Activated CD4-positive, alpha-beta T cell treated with anti-CD3 and anti-CD28 coated beads for 36 hours (primary cell): ENCODE data around the gene PAM. TPM values are rescaled to one million over a fixed set of nuclear protein-coding genes. Genes with fewer than 3 reads are reported as not detected.
"Not testable (repeated sequence)": the region's sequence is repeated elsewhere in the genome, so short reads cannot be mapped to it uniquely, and the experiment has no call there.

Source experiments
- ATAC-seq: fragments of 200-7000 bp; cut with Tn5 transposase; one replicate; pipeline ENCODE4 v1.10.0; 2021; ENCODE audit warnings: mild to moderate bottlenecking, moderate library complexity
- CTCF ChIA-PET: fragments of 350-600 bp; sonication (Branson Sonifier 250); formaldehyde crosslinking; loops from one replicate; lab custom pipeline; 2021; ENCODE audit warnings: antibody characterized with exemption; lab: Charles Lee
- POLR2A ChIA-PET: fragments of 350-600 bp; sonication (Branson Sonifier 250); formaldehyde crosslinking; loops from one replicate; lab custom pipeline; 2021; ENCODE audit warnings: antibody characterized with exemption, inconsistent platforms; lab: Charles Lee
- DNase-seq: peaks from one replicate; pipeline ENCODE4 v3.0.0-alpha.2; 2020
- H3K27ac Mint-ChIP-seq: one replicate; pipeline ENCODE4 v1.8.0; 2021; ENCODE audit warnings: mixed read lengths
- H3K27me3 Mint-ChIP-seq: one replicate; pipeline ENCODE4 v1.8.0; 2021; ENCODE audit warnings: mixed read lengths
- H3K36me3 Mint-ChIP-seq: one replicate; pipeline ENCODE4 v1.8.0; 2021; ENCODE audit warnings: low read depth, mixed read lengths
- H3K4me1 Mint-ChIP-seq: one replicate; pipeline ENCODE4 v1.8.0; 2021; ENCODE audit warnings: mixed read lengths
- H3K4me3 Mint-ChIP-seq: one replicate; pipeline ENCODE4 v1.8.0; 2021; ENCODE audit warnings: mild to moderate bottlenecking, moderate library complexity, mixed read lengths
- H3K9me3 Mint-ChIP-seq: one replicate; pipeline ENCODE4 v1.8.0; 2021; ENCODE audit warnings: low read depth, mixed read lengths
- intact Hi-C, 2 experiments: fragments of 100-400 bp; cut with DNase I in 1 of 2; cut with micrococcal nuclease in 1 of 2; formaldehyde crosslinking; loops; one replicate each; pipeline versions ENCODE4 v1.14.2 to v1.15.1; 2022 to 2024; cut with DNase I, micrococcal nuclease
- total RNA-seq, 2 experiments: library from RNA; stranded (reverse); gene quantifications; one replicate each; pipeline ENCODE4 v1.2.3, GENCODE V29; 2021

PAM gene
- total RNA-seq, 2 experiments from 2014 or later: 54.0 to 68.3 TPM

DNA sequence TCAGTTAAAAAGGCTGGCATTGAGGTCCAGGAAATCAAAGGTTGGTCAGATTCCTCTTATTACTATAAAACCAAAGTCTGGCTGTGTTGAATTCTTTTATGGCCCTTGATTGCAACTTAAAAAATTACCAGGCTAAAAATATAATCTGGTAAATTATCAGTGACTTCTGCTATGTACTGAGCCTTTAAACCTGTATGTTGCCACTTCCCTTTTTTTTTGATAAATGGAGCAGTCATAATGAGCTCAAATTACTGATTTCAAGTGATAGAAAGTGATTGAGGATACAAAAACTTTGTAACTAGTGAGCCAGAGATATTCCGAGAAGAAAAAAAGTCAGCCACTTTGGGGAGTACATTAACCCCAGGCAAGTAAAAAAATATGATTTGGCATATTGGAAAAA lies 264.7 kb downstream of the PAM start:
- Mint-ChIP-seq H3K4me1 (no peaks in the 10 kb centered on the region), H3K36me3 (peaks cover 13% of the 10 kb centered on the region), H3K27me3 (no peaks in the 10 kb centered on the region), H3K9me3 (no peaks in the 10 kb centered on the region), H3K4me3 (no peak overlapping the region), H3K27ac (no peak overlapping the region)
- DNase-seq (no peak), ATAC-seq (no peak)
- intact Hi-C loops: loop anchor here in 1 of 2 experiments (10.0 kb wide), 1 partner anchor 235 kb away; no protein-coding TSS in a partner anchor
- ChIA-PET POLR2A (no interaction called here), CTCF (interaction anchor here (1.1 kb wide), 1 partner anchor 18 kb away, joined by 3 read pairs; no protein-coding TSS in a partner anchor)

- ATAC-seq: no peak
- Mint-ChIP-seq H3K27me3 (no peaks in the 10 kb centered on the region), H3K4me1 (no peaks in the 10 kb centered on the region), H3K4me3 (no peak overlapping the region), H3K36me3 (peaks cover 12% of the 10 kb centered on the region), H3K27ac (no peak overlapping the region), H3K9me3 (no peaks in the 10 kb centered on the region)
- intact Hi-C loops: loop anchor here in 1 of 2 experiments (10.0 kb wide), 1 partner anchor 237 kb away; no protein-coding TSS in a partner anchor
- CTCF ChIA-PET: interaction anchor here (0.6 to 1.2 kb wide), 2 partner anchors 13 to 80 kb away, joined by 3 read pairs; no protein-coding TSS in a partner anchor
- DNase-seq: no peak
- POLR2A ChIA-PET: no interaction called here
These were observed 266.2 kb downstream of the PAM start for GRCh38 chr5:103021314-103021713.

DNA sequence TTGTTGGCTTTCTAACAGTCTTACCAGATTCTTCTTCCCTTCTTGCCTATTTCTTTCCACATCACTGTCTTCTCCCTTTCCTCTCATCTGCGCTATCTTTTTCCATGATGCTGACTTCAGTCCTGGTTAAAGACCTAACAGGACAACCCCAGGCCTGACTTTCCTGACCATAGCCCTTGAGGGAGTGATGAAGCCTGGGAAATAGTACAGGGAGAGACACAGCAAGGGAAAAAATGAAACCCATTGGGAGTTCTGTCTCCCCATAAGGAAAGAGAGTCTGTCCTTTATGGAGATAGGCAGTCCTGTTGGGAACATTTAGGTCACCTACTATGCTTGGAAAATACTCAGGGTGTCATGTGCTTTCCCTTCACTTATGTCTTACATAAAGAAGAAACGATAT lies 272.2 kb downstream of the PAM start:
- ATAC-seq (no peak), DNase-seq (no peak)
- H3K9me3 Mint-ChIP-seq: no peaks in the 10 kb centered on the region
- H3K4me3 Mint-ChIP-seq: no peak overlapping the region
- H3K36me3 Mint-ChIP-seq: peaks cover 12% of the 10 kb centered on the region
- H3K27me3 Mint-ChIP-seq: no peaks in the 10 kb centered on the region
- H3K27ac Mint-ChIP-seq: no peak overlapping the region
- ChIA-PET CTCF (no interaction called here), POLR2A (no interaction called here)
- H3K4me1 Mint-ChIP-seq: no peaks in the 10 kb centered on the region
- intact Hi-C loops: loop anchor here (5.0 to 10.0 kb wide), 2 partner anchors 235 to 242 kb away; no protein-coding TSS in a partner anchor

DNA sequence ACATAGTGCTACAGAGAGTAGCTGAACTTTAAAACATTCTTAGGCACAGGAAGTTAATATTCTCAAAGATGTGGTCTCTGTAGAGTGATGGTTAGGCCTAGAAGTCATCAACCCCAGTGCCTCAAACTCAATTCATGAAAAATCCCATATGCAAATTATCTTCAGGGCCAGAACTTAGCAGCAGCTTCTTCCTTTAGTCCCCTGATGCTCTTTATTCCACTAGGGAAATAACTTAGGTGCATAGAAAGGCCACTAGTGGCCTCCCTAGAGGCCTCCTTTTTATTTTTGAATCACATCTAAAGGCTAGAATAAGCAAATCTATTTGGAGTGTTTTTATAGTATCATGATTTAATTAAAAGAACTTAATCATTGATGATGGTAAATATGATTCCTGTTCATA lies 276.5 kb downstream of the PAM start:
- POLR2A ChIA-PET: no interaction called here
- no peak for DNase-seq

GRCh38 chr5:103033696-103034095 lies 278.6 kb downstream of the PAM start:
- intact Hi-C loops: no loop called here
- Mint-ChIP-seq H3K27ac (no peak overlapping the region), H3K4me1 (no peaks in the 10 kb centered on the region), H3K4me3 (no peak overlapping the region), H3K36me3 (peaks cover 11% of the 10 kb centered on the region), H3K27me3 (no peaks in the 10 kb centered on the region), H3K9me3 (no peaks in the 10 kb centered on the region)
- ChIA-PET CTCF (no interaction called here), POLR2A (no interaction called here)
- no peak for ATAC-seq
- DNase-seq: no peak

More for the DNA sequence above, 276.5 kb downstream of the PAM start:
- Mint-ChIP-seq H3K4me3 (no peak overlapping the region), H3K27me3 (no peaks in the 10 kb centered on the region), H3K36me3 (peaks cover 15% of the 10 kb centered on the region), H3K27ac (no peak overlapping the region), H3K9me3 (no peaks in the 10 kb centered on the region), H3K4me1 (no peaks in the 10 kb centered on the region)
- CTCF ChIA-PET: interaction anchor here (0.8 to 1.4 kb wide), 3 partner anchors 8 to 251 kb away, joined by 3 read pairs; no protein-coding TSS in a partner anchor
- no peak for ATAC-seq
- intact Hi-C loops: no loop called here

DNA sequence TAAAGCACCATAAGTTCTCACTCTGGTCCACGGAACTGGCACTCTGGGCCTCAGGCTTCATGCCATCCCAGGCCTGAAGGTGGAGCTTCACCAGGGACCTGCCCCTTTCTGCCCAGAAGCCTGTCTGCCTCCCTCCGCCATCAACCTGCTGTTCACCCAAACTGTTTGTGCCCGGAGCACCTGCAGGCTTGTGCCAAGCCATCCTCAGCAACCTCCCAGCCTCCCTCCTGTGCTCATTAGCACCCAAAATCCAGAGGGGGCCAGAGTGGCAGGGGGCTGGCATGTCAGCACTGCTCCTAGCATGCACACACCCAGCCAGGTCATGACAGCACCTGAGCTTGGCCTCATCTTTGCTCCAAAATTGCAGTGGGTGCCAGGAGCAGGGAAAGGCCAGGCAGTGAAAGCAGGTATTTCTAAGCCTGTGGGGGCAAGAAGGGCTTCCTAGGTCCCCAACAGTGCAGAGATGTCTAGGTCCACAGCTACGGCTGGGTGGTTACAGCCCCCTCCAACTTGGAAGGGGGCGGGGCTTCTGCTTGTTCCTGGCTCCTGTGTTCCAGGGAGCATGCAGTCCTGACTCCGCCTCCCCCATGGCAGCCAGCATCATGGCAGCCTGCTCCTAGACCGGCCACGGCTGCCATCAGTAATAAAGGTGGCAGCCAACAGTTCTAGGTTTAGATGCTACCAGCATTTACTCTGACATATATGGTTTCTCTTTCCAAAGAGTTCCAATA lies 279.7 kb downstream of the PAM start:
- intact Hi-C loops: no loop called here
- DNase-seq (no peak), ATAC-seq (peak; percentile 9)
- H3K27me3 Mint-ChIP-seq: no peaks in the 10 kb centered on the region
- H3K27ac Mint-ChIP-seq: no peak overlapping the region
- peaks cover 11% of the 10 kb centered on the region for H3K36me3 Mint-ChIP-seq
- ChIA-PET POLR2A (no interaction called here), CTCF (interaction anchor here (1.2 kb wide), 1 partner anchor 14 kb away, joined by 3 read pairs; no protein-coding TSS in a partner anchor)
- H3K4me3 Mint-ChIP-seq: no peak overlapping the region
- H3K4me1 Mint-ChIP-seq: no peaks in the 10 kb centered on the region
- no peaks in the 10 kb centered on the region for H3K9me3 Mint-ChIP-seq

- DNase-seq (no peak), ATAC-seq (no peak)
- peaks cover 8% of the 10 kb centered on the region for H3K36me3 Mint-ChIP-seq
- no peak overlapping the region for H3K27ac Mint-ChIP-seq
- no peaks in the 10 kb centered on the region for H3K4me1 Mint-ChIP-seq
- CTCF ChIA-PET: no interaction called here
- intact Hi-C loops: no loop called here
- no peaks in the 10 kb centered on the region for H3K9me3 Mint-ChIP-seq
- no peaks in the 10 kb centered on the region for H3K27me3 Mint-ChIP-seq
- POLR2A ChIA-PET: interaction anchor here (0.9 kb wide), 1 partner anchor 355 kb away, joined by 3 read pairs; no protein-coding TSS in a partner anchor
- no peak overlapping the region for H3K4me3 Mint-ChIP-seq
These were observed 280.6 kb downstream of the PAM start for GRCh38 chr5:103035701-103036100.

DNA sequence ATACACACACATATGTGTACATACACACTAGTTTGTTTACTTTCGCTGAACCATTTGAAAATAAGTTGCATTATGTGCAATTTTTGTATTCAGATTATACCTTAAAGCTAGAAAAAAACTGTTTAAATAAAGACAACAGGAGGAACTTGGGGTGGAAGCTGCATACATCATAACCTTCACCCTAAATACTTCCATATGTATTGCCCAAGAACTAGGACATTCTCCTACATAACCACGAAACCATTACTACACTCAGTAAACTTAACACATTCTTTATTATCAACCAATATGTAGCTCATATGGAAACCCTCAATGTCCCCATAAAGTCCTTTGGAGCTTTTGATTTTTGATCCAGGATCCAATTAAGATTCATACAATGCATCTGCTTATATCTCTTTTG lies 281.5 kb downstream of the PAM start:
- intact Hi-C loops: no loop called here
- Mint-ChIP-seq H3K27ac (no peak overlapping the region), H3K4me1 (no peaks in the 10 kb centered on the region), H3K36me3 (peaks cover 5% of the 10 kb centered on the region), H3K9me3 (no peaks in the 10 kb centered on the region), H3K27me3 (no peaks in the 10 kb centered on the region), H3K4me3 (no peak overlapping the region)
- no peak for ATAC-seq
- ChIA-PET POLR2A (interaction anchor here (0.9 kb wide), 1 partner anchor 355 kb away, joined by 3 read pairs; no protein-coding TSS in a partner anchor), CTCF (interaction anchor here (0.8 kb wide), 1 partner anchor 9 kb away, joined by 3 read pairs; no protein-coding TSS in a partner anchor)
- DNase-seq: no peak

DNA sequence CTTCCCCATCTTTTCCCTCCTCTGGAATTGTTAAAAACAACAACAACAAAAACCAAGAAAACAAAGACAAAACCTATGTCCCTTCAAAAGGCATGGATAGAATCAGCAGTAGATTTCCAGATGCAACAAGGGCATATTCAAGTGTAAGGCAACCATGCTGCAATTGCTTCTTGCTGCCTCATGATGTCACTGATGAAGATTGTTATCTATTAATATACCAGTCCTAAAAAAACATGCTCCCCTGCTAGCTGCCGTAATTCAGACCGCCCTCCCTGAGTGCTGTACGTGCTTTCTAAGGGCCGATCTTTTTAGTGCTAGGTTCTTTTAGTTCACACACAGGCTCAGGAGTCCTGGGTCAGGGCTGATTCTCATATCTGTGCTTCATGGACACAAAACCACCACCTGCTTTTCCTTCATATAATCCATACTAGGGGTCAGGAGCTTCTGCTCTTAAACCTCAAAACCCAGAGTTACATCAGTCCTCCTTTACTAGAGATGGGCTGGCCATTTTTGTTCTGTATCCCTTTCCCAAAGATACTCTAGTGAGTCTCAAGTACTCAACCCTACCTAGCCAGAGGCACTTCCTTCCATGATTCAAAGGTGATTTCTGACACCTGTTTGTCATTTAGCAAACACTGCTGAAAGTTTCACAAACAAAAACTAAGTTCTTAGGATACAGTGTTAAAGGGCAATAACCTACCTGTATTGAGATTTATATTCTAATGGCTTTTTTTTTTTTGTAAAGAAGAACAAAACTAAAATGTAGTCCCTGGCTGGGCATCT lies 282.8 kb downstream of the PAM start:
- H3K4me3 Mint-ChIP-seq: no peak overlapping the region
- intact Hi-C loops: no loop called here
- ATAC-seq (no peak), DNase-seq (no peak)
- H3K27ac Mint-ChIP-seq: no peak overlapping the region
- ChIA-PET CTCF (no interaction called here), POLR2A (no interaction called here)
- no peaks in the 10 kb centered on the region for H3K27me3 Mint-ChIP-seq
- H3K4me1 Mint-ChIP-seq: no peaks in the 10 kb centered on the region
- H3K36me3 Mint-ChIP-seq: peaks cover 3% of the 10 kb centered on the region
- H3K9me3 Mint-ChIP-seq: no peaks in the 10 kb centered on the region

DNA sequence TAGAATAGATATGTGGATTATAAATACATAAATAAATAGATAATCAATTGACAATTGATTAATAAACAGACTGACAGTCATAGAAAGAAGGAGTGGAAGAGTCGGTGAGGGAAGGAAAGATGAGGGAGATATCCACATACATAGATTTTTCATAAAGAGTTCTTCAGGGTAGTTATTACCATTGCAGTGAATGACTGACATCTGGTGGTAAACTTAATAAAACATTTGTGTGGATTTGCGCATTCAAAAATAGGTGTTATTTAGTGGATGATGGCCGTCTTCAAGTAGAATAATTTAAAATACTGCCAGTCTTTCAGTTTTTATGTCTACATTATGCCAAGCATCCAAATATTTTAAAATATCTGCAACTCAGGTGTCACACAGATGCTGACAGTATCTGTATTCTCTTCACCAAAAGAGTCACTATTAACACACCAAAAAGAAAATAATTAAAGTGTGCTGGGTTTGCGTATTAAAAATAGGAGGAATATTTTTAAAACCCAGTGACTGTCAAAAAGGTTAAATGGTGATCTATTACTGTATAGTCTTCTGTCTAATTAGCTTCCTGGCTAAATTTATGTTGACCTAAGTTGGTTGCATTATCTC lies 286.1 kb downstream of the PAM start:
- no peak overlapping the region for H3K27ac Mint-ChIP-seq
- H3K4me3 Mint-ChIP-seq: no peak overlapping the region
- intact Hi-C loops: loop anchor here (1.0 to 10.0 kb wide), 9 partner anchors 98 to 505 kb away; no protein-coding TSS in a partner anchor
- H3K27me3 Mint-ChIP-seq: no peaks in the 10 kb centered on the region
- ATAC-seq (no peak), DNase-seq (no peak)
- ChIA-PET CTCF (interaction anchor here (0.7 to 1.6 kb wide), 4 partner anchors 10 to 359 kb away, joined by 3 to 5 read pairs (median 3); no protein-coding TSS in a partner anchor), POLR2A (no interaction called here)
- H3K4me1 Mint-ChIP-seq: no peaks in the 10 kb centered on the region
- H3K9me3 Mint-ChIP-seq: no peaks in the 10 kb centered on the region
- no peaks in the 10 kb centered on the region for H3K36me3 Mint-ChIP-seq

- H3K4me1 Mint-ChIP-seq, H3K27ac Mint-ChIP-seq, H3K36me3 Mint-ChIP-seq, H3K9me3 Mint-ChIP-seq, H3K27me3 Mint-ChIP-seq, POLR2A ChIA-PET, ATAC-seq, CTCF ChIA-PET, DNase-seq, H3K4me3 Mint-ChIP-seq: not testable (repeated sequence)
- intact Hi-C loops: loop anchor here in 1 of 2 experiments (10.0 kb wide), 1 partner anchor 178 kb away; no protein-coding TSS in a partner anchor
These were observed 291.6 kb downstream of the PAM start for GRCh38 chr5:103046706-103047105.
